HCT116 (cell line): Measurements from ENCODE around the gene TNFAIP8L3. TPM values are rescaled to one million over a fixed set of nuclear protein-coding genes. Genes with fewer than 3 reads are reported as not detected.
A peak's percentile ranks its signal among the peaks of the same experiment; 100 is the strongest.

ENCODE experiments used
- ATAC-seq: fragments of 200-7000 bp; cut with Tn5 transposase; 2 replicates; pipeline ENCODE4 v1.9.1; 2020; ENCODE audit warnings: mild to moderate bottlenecking, moderate library complexity
- BruUV-seq: library from RNA; stranded (reverse); fragments of 400-500 nt; replicated peaks from 2 replicates; lab custom pipeline; 2021; lab: Mats Ljungman, UMichigan
- CTCF ChIA-PET: fragments of 300-600 bp; sonication (Branson Sonifier 250); formaldehyde crosslinking; loops from one replicate; lab custom pipeline; 2021; ENCODE audit warnings: antibody characterized with exemption; lab: Charles Lee
- POLR2A ChIA-PET: fragments of 300-600, 350-600 bp; sonication (Branson Sonifier 250); formaldehyde crosslinking; loops from one replicate; lab custom pipeline; 2021; ENCODE audit warnings: antibody characterized with exemption; lab: Charles Lee
- RAD21 ChIA-PET, 2 experiments: fragments of 300-600 bp; sonication (Branson Sonifier 250); formaldehyde crosslinking; loops; one replicate each; lab custom pipeline; 2023; ENCODE audit warnings: low total read pairs in 2 of 2; ENCODE audit not compliant: uncharacterized antibody in 2 of 2, unreplicated experiment in 2 of 2, low non-redundant PET in 1 of 2; lab: Charles Lee
- DNase-seq: peaks from one replicate; pipeline ENCODE4 v3.0.0-alpha.2; 2010; ENCODE audit warnings: low read depth, low spot score
- H2AFZ ChIP-seq: fragments of 200-600 bp; shearing (Covaris generic), sonication (generic); 2 replicates; pipeline ENCODE4 v1.6.1; 2017; ENCODE audit warnings: low read depth, mixed run types, mixed read lengths, antibody characterized with exemption, low read length; ENCODE audit not compliant: poor library complexity, severe bottlenecking
- H3K27ac ChIP-seq: 2 replicates; pipeline ENCODE4 v1.5.1; 2012; ENCODE audit warnings: low read depth, low read length
- H3K27me3 ChIP-seq: fragments of 200-600 bp; sonication (generic); 2 replicates; pipeline ENCODE4 v1.6.1; 2016; ENCODE audit warnings: mixed run types, low read length, mixed read lengths; ENCODE audit not compliant: insufficient read depth
- H3K36me3 ChIP-seq, 2 experiments: fragments of 200-500 bp in 1 of 2; fragments of 200-600 bp in 1 of 2; sonication (Bioruptor generic) in 1 of 2; sonication (generic) in 1 of 2; 2 replicates each; pipeline versions ENCODE4 v1.5.1 to v1.6.1; 2014 to 2016; ENCODE audit warnings: low read length in 2 of 2, inconsistent platforms in 1 of 2, mixed read lengths in 1 of 2, mixed run types in 1 of 2; ENCODE audit not compliant: insufficient read depth in 2 of 2, control insufficient read depth in 1 of 2
- H3K4me1 ChIP-seq, 2 experiments: fragments of 200-600 bp in 1 of 2; sonication (generic) in 1 of 2; 2 replicates each; pipeline versions ENCODE4 v1.5.1 to v1.6.1; 2012 to 2017; ENCODE audit warnings: low read length in 2 of 2, inconsistent platforms in 1 of 2, mild to moderate bottlenecking in 1 of 2, mixed read lengths in 1 of 2, mixed run types in 1 of 2, moderate library complexity in 1 of 2; ENCODE audit not compliant: insufficient read depth in 2 of 2, control insufficient read depth in 1 of 2
- H3K4me2 ChIP-seq: fragments of 200-600 bp; sonication (generic); 2 replicates; pipeline ENCODE4 v1.6.1; 2017; ENCODE audit warnings: mixed run types, low read length, mixed read lengths
- H3K4me3 ChIP-seq, 2 experiments: fragments of 200-600 bp in 1 of 2; sonication (generic) in 1 of 2; replicated peaks in 1 of 2; 2 replicates each; pipeline ENCODE4 v1.5.1; 2011 to 2016; ENCODE audit warnings: low read length in 2 of 2, control low read depth in 1 of 2, low read depth in 1 of 2, mild to moderate bottlenecking in 1 of 2, mixed read lengths in 1 of 2, mixed run types in 1 of 2
- H3K79me2 ChIP-seq: fragments of 200-600 bp; sonication (generic); 2 replicates; pipeline ENCODE4 v1.6.1; 2017; ENCODE audit warnings: mild to moderate bottlenecking, mixed run types, low read length, moderate library complexity, mixed read lengths; ENCODE audit not compliant: insufficient read depth
- H3K9ac ChIP-seq: fragments of 200-600 bp; sonication (generic); 2 replicates; pipeline ENCODE4 v1.6.1; 2016; ENCODE audit warnings: low read length, mixed read lengths
- H3K9me2 ChIP-seq: fragments of 200-600 bp; sonication (generic), shearing (Covaris generic); 2 replicates; pipeline ENCODE4 v1.6.1; 2017; ENCODE audit warnings: mixed run types, mild to moderate bottlenecking, moderate library complexity; ENCODE audit not compliant: insufficient read depth
- H3K9me3 ChIP-seq, 2 experiments: fragments of 200-500 bp in 1 of 2; fragments of 200-600 bp in 1 of 2; sonication (Bioruptor generic) in 1 of 2; sonication (generic) in 1 of 2; 2 replicates each; pipeline ENCODE4 v1.6.1; 2014 to 2017; ENCODE audit warnings: low read length in 2 of 2, mixed read lengths in 2 of 2, inconsistent platforms in 1 of 2, low read depth in 1 of 2, mild to moderate bottlenecking in 1 of 2, mixed run types in 1 of 2, moderate library complexity in 1 of 2; ENCODE audit not compliant: control insufficient read depth in 1 of 2, insufficient read depth in 1 of 2
- H4K20me1 ChIP-seq: fragments of 200-600 bp; sonication (generic), shearing (Covaris generic); 2 replicates; pipeline ENCODE4 v1.6.1; 2017; ENCODE audit warnings: mixed run types, mild to moderate bottlenecking, moderate library complexity; ENCODE audit not compliant: insufficient read depth
- ATF3 ChIP-seq: IDR thresholded peaks from 2 replicates; pipeline ENCODE4 v1.6.1; 2012
- CEBPB ChIP-seq: IDR thresholded peaks from 2 replicates; pipeline ENCODE4 v1.6.1; 2012; ENCODE audit warnings: low read depth
- EGR1 ChIP-seq: IDR thresholded peaks from 2 replicates; pipeline ENCODE4 v1.6.1; 2012; ENCODE audit warnings: low read depth
- ELF1 ChIP-seq: IDR thresholded peaks from 2 replicates; pipeline ENCODE4 v1.6.1; 2012; ENCODE audit warnings: low read depth, borderline replicate concordance
- EZH2 ChIP-seq: fragments of 200-600 bp; sonication (generic); IDR thresholded peaks from 2 replicates; pipeline ENCODE4 v1.6.1; 2017; ENCODE audit warnings: antibody characterized with exemption, mixed run types
- EZH2phosphoT487 ChIP-seq: fragments of 200-600 bp; IDR thresholded peaks from 2 replicates; pipeline ENCODE4 v1.6.1; 2018; ENCODE audit warnings: antibody characterized with exemption, borderline replicate concordance
- FOSL1 ChIP-seq: IDR thresholded peaks from 2 replicates; pipeline ENCODE4 v1.6.1; 2012; ENCODE audit warnings: low read depth
- MAX ChIP-seq: IDR thresholded peaks from 2 replicates; pipeline ENCODE4 v1.6.1; 2012
- POLR2AphosphoS5 ChIP-seq: IDR thresholded peaks from 2 replicates; pipeline ENCODE4 v1.6.1; 2011; ENCODE audit warnings: mild to moderate bottlenecking, low read depth, low read length, moderate library complexity
- RAD21 ChIP-seq: IDR thresholded peaks from 2 replicates; pipeline ENCODE4 v1.6.1; 2012; ENCODE audit warnings: low read depth, mild to moderate bottlenecking
- REST ChIP-seq: IDR thresholded peaks from 2 replicates; pipeline ENCODE4 v1.6.1; 2012; ENCODE audit warnings: low read depth
- SIN3A ChIP-seq: IDR thresholded peaks from 2 replicates; pipeline ENCODE4 v1.6.1; 2012; ENCODE audit warnings: low read depth
- SP1 ChIP-seq: IDR thresholded peaks from 2 replicates; pipeline ENCODE4 v1.6.1; 2012; ENCODE audit warnings: low read depth
- SRF ChIP-seq: IDR thresholded peaks from 2 replicates; pipeline ENCODE4 v1.6.1; 2012; ENCODE audit warnings: low read depth
- TCF7L2 ChIP-seq: IDR thresholded peaks from 2 replicates; pipeline ENCODE4 v1.7.0; 2011; ENCODE audit warnings: borderline replicate concordance, inconsistent platforms; ENCODE audit not compliant: insufficient read depth, insufficient read length; ENCODE audit errors: extremely low read depth
- ZFX ChIP-seq: fragments of 450-650 bp; IDR thresholded peaks from 2 replicates; pipeline ENCODE4 v1.6.1; 2017
- intact Hi-C: fragments of 100-400 bp; cut with micrococcal nuclease; formaldehyde crosslinking; loops from 2 replicates; pipeline ENCODE4 v1.10.0; 2022
- total RNA-seq: library from RNA; stranded (reverse); gene quantifications from one replicate; pipeline ENCODE4 v1.2.1, GENCODE V29; 2021; ENCODE audit not compliant: unreplicated experiment

The TNFAIP8L3 gene
- total RNA-seq, 1 experiment from 2014 or later: 0.47 TPM

DNA sequence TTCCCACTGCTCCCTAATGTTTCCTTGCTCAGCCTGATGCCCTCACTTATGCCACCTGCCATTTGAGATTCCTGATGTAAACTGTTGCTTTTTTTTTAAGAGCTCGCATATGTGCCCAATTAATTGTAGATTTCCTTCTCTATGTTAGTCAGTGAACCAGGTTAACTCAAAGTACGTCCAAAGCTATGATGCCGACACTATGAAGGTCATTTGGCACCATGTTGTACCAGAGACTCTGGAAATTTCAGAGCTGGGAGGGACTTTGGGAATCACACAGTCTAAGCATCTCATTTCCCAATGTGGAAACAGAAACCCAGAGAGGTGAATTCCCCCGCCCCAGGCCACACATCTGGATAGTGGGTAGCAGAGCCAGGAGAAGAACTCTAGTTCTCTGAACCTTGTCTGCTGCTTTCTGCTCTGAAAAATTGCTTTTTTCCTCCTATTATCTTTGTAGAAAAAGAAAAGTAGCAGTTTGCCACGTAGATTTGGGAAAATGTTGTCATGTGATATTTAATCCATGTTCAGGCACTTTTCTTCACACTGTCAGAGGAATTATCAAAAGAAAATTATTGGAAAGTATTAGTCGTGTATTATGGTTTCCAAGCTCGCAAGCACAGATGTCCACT lies 38.5 kb upstream of the TNFAIP8L3 start:
- TF ChIP-seq ELF1: no peak
- no peak for TF ChIP-seq EGR1
- no peak for TF ChIP-seq SIN3A
- no peak for TF ChIP-seq EZH2
- TF ChIP-seq ATF3: no peak
- no peak for TF ChIP-seq POLR2AphosphoS5
- no peak for TF ChIP-seq RAD21
- no peak for TF ChIP-seq SP1
- no peak for TF ChIP-seq TCF7L2
- no peak for TF ChIP-seq REST
- TF ChIP-seq FOSL1: no peak
- no peak for TF ChIP-seq EZH2phosphoT487
- TF ChIP-seq SRF: no peak
- TF ChIP-seq MAX: no peak
- TF ChIP-seq CEBPB: no peak
- TF ChIP-seq ZFX: no peak
- Histone ChIP-seq H3K4me3 (no peak overlapping the region), H2AFZ (no peak overlapping the region), H3K4me2 (no peak overlapping the region), H4K20me1 (peaks cover 3% of the 10 kb centered on the region; the same call in 1 of the 2 replicates), H3K9ac (no peak overlapping the region), H3K9me2 (no peaks in the 10 kb centered on the region), H3K79me2 (no peaks in the 10 kb centered on the region), H3K36me3 (no peaks in the 10 kb centered on the region), H3K9me3 (no peaks in the 10 kb centered on the region), H3K27ac (no peak overlapping the region), H3K4me1 (peaks cover 0 to 11% of the 10 kb centered on the region in 2 experiments; a peak in 2 of 4 replicates), H3K27me3 (no peaks in the 10 kb centered on the region)
- DNase-seq: no peak
- intact Hi-C loops: loop anchor here (1.0 kb wide), 1 partner anchor 248 kb away; no protein-coding TSS in a partner anchor
- BruUV-seq: no TSS peak
- ChIA-PET CTCF (interaction anchor here (0.8 to 2.3 kb wide), 14 partner anchors 8 to 268 kb away, joined by 3 to 21 read pairs (median 4); no protein-coding TSS in a partner anchor), POLR2A (no interaction called here), RAD21 (interaction anchor here in 1 of 2 experiments (0.6 kb wide), 1 partner anchor 13 kb away, joined by 3 read pairs; no protein-coding TSS in a partner anchor)
- peak; percentile 21; the same call in 1 of the 2 replicates for ATAC-seq
